HG03460 (cell line): Measurements from ENCODE around the gene TMED7.
"Not testable (repeated sequence)": the region's sequence is repeated elsewhere in the genome, so short reads cannot be mapped to it uniquely, and the experiment has no call there.

Source experiments
- ATAC-seq: cut with Tn5 transposase; IDR thresholded peaks from one replicate; pipeline ENCODE4 v1.9.1; 2021; ENCODE audit not compliant: unreplicated experiment

Gene TMED7

GRCh38 chr5:115625579-115626444 lies at the start of gene TMED7:
TSS of gene TMED7 (minus strand) at chr5:115626036. CDS start at chr5:115625792, 244 bp downstream.
- peak; percentile 91 for ATAC-seq

GRCh38 chr5:115674782-115675181 lies 48.9 kb upstream of the TMED7 start:
- ATAC-seq: not testable (repeated sequence)

- ATAC-seq: no peak
These were observed 47.8 kb upstream of the TMED7 start for GRCh38 chr5:115673596-115673995.

- ATAC-seq: no peak
These were observed 46.1 kb upstream of the TMED7 start for GRCh38 chr5:115671939-115672338.

GRCh38 chr5:115666023-115666422 lies 40.2 kb upstream of the TMED7 start:
- ATAC-seq: no peak

- ATAC-seq: no peak
These were observed 35.7 kb upstream of the TMED7 start for GRCh38 chr5:115661563-115661962.

GRCh38 chr5:115661101-115661500 lies 35.3 kb upstream of the TMED7 start:
- ATAC-seq: no peak

- ATAC-seq: no peak
These were observed 32.0 kb upstream of the TMED7 start for GRCh38 chr5:115657881-115658233.

- no peak for ATAC-seq
These were observed 31.5 kb upstream of the TMED7 start for GRCh38 chr5:115657125-115657880.

- ATAC-seq: no peak
These were observed 30.6 kb upstream of the TMED7 start for GRCh38 chr5:115656404-115656803.

- no peak for ATAC-seq
These were observed 30.2 kb upstream of the TMED7 start for GRCh38 chr5:115655994-115656393.

GRCh38 chr5:115649541-115649940 lies 23.7 kb upstream of the TMED7 start:
- no peak for ATAC-seq

- no peak for ATAC-seq
These were observed 22.2 kb upstream of the TMED7 start for GRCh38 chr5:115648056-115648455.

- not testable (repeated sequence) for ATAC-seq
These were observed 19.6 kb upstream of the TMED7 start for GRCh38 chr5:115645386-115645785.

- ATAC-seq: no peak
These were observed 18.2 kb upstream of the TMED7 start for GRCh38 chr5:115644046-115644445.

GRCh38 chr5:115641948-115642347 lies 16.1 kb upstream of the TMED7 start:
- ATAC-seq: no peak

- no peak for ATAC-seq
These were observed 14.4 kb upstream of the TMED7 start for GRCh38 chr5:115640274-115640673.

GRCh38 chr5:115639377-115639776 lies 13.5 kb upstream of the TMED7 start:
- ATAC-seq: no peak

- ATAC-seq: no peak
These were observed 11.7 kb upstream of the TMED7 start for GRCh38 chr5:115637507-115637906.

GRCh38 chr5:115636008-115636407 lies 10.2 kb upstream of the TMED7 start:
- ATAC-seq: no peak

- ATAC-seq: peak; percentile 64
These were observed 8.7 kb upstream of the TMED7 start for GRCh38 chr5:115634343-115635132.
